GM21381 (cell line): ENCODE results near the gene MYOM3.

Experiments
- ATAC-seq: cut with Tn5 transposase; IDR thresholded peaks from one replicate; pipeline ENCODE4 v1.9.1; 2021; ENCODE audit warnings: mild to moderate bottlenecking, moderate library complexity; ENCODE audit not compliant: unreplicated experiment

Gene MYOM3

DNA sequence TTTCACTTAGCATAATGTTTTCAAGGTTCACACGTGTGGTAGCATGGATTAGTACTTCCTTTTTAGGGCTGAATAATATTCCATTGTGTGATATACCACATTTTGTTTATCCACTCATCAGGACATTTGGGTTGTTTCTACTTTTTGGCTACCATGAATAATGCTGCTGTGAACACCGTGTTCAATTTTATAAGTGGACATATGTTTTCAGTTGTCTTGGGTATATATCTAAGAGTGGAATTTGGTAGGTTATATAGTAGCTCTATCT, 27.2 kb upstream of the MYOM3 start:
- ATAC-seq: no peak

DNA sequence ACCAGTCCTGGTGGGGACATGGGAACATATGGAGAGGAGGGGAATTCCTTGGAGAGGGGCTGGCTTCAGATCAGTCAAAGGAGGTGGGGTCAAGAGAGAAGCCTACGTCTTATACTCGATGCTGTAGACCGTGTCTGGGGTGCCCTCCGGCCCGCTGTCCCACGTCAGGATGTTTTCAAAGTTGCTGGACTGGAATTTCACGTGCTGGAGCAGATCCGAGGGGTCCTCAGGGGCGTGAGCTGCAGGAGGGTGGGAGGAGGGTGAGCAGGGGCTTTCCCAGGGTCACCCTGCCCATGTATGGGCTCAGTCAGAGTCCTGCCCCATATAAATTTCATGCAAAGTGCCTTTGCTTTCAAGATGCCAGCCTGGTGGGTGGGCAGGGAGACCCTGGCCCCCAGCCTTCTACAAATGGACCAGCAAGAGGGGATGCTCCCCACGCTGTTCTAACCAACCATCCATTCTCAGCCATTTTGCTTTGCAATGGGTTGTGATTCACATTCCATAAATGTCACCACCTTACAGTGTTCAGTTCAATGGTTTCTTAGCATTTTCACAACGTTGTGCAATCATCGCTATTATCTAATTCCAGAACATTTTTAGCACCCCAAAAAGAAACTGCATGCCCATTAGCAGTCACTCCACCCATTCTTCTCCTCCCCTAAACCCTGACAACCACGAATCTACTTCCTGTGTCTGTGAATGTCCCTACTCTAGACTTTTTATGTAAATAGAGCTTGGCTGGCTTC, 26.7 kb upstream of the MYOM3 start:
- no peak for ATAC-seq

DNA sequence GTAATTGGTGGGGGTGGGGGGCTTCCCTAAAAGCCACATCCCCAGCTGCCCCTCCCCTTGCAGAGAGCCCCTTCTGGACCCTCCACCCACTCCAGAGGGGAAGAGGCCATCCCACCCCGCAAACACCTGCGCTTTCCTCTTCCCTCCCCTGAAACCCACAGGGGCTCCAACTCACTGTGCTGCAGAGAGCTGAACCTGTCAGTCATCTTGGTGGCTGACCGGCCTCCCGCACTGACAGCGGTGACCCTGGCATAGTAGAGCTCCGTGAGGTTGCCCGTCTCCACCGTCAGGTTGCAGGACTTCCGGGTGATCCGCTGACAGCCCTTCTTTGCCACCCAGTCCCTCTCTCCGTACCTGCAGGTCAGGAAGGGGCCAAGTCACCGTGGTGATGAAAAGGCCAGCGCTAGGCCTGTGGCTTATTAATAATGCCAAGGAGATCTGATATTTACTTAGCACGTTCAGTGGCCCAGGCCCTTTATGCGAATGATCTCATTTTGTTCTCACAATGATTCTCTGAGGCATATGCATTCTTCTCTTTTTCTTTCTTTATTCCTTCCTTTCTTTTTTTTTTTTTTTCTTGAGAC, 25.1 kb upstream of the MYOM3 start:
- ATAC-seq: no peak

DNA sequence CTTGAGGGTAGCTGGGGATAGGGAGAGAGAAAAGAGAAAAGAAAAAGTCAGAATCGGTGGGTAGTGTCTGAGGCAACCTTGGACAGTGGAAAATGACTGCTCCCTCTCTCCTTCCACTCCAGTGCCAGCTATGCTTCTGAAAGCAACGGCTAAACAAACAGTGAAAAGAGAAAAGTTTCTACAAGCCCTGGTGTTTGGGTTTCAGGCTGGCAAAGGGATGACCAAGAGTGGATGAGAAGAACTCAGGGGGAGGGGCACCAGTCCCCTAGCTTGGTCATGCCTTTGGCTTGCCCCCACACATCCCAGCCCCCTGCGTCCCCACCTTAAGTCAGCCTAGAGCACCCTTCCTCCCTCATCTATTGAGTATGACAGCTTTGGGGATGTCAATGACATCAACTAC, 22.4 kb upstream of the MYOM3 start:
- no peak for ATAC-seq

DNA sequence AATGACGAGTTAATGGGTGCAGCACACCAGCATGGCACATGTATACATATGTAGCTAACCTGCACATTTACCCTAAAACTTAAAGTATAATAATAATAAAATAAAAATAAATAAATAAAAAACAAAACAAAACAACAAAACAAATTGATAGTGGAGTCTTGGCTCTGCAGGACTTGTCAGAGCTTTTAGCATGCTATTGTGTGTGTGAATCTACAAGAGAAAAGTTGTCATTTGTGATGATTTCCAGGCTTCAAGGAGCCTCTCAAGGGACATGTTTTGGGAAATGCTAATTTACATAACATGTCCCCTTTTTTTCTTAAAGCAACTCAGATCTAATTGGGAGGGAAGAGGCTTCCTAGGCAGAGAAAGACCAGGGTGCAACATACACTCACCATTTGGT, 21.9 kb upstream of the MYOM3 start:
- no peak for ATAC-seq

DNA sequence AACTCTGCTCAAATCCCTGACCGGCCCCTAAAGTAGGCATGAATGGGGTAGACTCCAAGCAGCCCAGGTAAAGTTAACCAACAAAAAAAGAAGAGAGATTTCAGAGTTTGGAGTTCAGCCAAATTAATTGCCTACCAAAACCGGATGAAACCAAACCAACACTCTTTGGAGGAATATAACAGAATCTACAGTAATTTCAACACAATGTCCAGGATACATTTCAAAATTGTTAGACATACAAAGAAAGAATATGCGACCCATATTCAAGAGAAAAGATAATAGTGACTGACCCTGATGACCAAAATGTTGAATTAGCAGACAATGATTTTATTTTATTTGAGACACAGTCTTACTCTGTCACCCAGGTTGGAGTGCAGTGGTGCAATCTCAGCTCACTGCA, 18.4 kb upstream of the MYOM3 start:
- ATAC-seq: no peak

DNA sequence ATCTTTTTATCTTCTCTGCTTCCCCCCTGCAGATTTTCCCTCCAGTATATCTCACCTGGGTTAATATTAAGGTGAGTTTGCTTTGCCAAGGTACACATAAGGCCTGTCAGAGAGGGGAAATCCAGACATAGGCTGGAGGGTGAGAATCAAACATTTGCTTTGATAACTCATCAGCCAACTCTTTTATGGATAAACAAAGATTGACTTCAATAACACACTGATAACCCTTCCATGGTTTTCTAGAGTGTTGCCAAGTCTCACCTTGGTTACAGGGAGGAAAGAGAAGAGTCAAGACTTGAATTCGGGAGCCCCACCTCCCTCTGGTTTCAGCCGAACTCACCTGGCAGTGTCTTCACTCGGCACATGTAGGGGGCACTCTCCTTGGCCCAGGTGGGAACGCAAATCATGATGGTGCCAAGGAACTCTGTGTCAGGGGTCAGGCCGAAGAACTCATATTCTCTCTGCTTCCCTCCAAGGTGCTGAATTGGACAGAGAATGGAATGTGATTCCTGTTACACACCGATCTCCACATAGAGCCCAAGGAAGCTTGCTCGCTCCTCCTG, 15.9 kb upstream of the MYOM3 start:
- no peak for ATAC-seq

DNA sequence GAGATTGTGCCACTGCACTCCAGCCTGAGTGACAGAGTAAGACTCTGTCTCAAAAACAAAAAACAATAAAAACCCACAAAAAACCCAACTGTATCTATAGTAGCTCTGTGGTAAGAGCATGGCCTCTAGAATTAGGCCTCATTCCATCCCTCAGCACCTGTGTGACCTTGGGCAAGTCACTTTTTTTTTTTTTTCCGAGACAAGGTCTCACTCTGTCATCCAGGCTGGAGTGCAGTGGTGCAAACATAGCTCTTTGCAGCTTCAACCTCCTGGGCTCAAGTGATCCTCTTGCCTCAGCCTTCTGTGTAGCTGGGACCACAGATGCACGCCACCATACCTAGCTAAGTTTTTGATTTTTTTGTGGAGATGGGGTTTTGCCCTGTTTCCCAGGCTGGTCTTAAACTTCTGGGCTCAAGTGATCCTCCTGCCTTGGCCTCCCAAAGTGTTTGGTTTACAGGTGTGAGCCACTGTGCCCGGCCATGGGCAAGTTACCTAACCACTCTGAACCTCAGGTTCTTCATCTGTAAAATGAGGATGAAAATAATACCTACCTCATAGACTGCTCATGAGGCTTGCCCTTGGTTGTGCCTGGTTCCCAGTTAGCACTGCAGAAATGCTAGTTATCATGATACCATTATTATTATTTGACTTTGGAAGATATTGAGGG, 15.3 kb upstream of the MYOM3 start:
- ATAC-seq: no peak

DNA sequence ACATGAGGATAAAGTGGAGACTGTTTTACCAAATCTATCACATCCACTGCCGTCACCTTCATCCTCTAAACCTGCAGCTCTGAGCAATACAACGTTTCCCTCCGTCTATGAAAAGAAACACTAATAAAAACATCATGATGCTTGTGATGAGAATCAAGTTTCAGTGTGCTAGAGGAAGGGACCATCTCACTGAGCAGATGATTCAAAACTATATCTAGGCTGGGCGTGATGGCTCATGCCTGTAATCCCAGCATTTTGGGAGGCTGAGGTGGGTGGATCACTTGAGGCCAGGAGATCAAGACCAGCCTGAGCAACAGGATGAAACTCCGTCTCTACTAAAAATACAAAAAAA, 14.7 kb upstream of the MYOM3 start:
- no peak for ATAC-seq

DNA sequence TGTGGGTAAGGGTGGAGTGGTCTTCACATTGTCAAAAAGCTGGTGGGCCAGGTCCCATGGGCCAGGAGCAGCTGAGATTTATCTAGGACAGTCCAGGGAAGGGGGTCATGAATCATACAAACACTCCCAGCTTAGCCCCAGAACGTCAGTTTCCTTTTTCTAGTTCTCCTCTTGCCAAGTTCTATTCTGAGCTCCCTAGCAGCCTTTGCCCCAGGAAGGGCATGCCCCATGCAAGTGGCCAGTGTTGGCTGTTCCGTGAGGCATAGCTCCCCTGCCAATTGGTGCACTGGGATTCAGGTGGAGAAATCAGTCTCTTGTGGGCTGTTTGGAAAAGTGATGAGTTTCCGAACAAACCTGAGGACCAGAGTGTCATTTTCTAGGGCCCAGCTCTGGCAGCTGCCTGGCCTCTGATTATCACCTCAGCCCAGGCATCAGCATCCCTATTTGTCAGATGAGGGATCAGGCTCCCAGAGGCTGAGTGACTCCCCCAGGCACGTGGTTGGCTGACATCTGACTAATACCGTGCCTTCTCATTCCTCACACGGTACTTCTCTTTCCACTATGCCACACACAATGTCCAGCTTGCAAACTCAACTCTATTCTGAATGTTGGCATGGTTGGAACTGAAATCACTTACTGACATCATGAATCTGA, 14.2 kb upstream of the MYOM3 start:
- no peak for ATAC-seq

DNA sequence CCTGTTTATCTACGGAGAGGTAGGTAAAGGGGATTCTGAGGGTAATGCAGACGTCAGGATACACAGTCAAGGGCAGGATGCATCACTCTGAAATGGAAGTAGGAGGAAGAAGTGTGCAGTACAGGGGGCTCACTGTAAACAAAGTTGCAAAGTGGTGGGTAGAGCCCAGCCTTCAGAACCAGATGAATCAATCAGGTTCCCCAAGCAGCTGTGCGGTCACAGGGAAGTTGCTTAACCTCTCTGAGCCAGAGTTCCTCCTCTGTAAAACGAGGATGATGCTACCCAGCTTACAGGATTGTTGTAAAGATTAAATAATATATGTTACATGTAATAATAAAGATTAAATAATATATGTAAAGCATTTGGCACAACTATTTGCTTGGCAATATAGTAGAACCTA, 13.5 kb upstream of the MYOM3 start:
- no peak for ATAC-seq

DNA sequence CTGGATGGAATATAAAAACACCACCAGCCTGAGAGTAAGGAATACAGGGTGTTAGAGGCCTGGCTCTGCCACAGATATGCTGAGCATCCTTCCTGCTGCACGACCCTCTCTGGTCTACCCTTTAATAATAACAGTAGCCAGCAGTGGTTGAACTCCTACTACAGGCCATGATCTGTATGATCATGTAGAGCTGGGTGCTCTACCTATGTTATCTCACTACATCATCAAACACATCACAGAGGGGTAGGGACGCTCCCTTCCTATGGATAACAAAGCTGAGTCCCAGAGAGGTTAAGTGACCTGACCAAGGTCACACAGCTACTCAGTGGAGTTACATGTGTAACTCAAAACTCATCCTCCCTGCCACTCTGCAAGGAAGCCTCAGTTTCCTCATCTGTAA, 13.0 kb upstream of the MYOM3 start:
- no peak for ATAC-seq

DNA sequence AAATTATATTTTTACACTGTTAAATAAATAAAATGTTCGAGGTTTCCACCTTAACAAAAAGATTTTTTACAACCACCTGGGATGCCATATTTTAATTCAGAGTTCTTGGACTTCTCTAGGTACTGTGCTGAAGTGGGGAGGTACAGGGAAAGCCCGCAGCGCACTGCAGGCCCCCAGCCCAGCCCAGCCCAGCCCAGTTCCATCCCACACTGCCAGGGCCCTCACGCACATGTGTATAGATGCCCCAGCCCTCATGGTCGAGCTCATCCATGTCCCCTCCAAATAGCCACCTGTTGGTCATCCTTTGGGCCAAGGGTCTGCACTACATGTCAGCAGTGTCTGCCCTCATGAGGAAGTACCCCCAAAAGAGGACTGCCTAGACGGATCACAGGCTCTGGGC, 11.7 kb upstream of the MYOM3 start:
- no peak for ATAC-seq

DNA sequence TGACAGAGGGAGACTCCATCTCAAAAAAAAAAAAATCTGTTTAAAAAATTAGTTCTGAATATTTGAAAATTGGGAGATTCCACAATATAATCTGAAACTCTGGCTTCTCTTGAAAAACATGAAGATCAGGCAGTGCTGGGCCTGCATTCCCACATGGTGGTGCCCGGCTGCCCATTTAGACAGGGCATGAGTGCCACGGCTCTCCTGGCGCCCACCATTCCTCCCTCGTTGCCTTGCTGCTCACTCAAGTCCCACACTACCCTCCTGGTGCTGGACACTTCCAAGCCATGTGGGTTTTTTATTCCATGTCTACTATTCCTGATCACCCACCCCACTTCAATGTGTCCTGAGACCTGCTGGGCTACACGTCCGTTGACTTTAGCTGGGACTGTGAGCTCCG, 10.8 kb upstream of the MYOM3 start:
- ATAC-seq: no peak

DNA sequence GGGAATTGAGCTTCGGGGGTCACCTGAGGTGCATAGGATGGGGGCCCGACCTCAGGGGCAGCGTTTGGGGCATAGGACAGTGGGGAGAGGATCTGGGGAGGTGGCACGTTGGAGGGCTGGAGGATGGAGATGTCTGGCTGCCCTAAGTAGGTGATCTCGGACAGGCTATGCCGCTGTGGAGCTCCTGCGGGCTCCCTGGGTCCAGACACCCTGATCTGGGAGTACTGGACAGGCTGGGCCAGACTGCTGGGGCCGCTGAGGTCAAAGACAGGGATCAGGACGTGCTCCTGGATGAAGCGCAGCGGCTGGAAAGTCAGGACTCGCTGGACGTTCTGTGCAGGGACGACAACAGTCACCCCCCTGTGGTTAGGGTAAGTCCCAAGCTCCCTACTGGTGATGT, 9.5 kb upstream of the MYOM3 start:
- ATAC-seq: no peak

DNA sequence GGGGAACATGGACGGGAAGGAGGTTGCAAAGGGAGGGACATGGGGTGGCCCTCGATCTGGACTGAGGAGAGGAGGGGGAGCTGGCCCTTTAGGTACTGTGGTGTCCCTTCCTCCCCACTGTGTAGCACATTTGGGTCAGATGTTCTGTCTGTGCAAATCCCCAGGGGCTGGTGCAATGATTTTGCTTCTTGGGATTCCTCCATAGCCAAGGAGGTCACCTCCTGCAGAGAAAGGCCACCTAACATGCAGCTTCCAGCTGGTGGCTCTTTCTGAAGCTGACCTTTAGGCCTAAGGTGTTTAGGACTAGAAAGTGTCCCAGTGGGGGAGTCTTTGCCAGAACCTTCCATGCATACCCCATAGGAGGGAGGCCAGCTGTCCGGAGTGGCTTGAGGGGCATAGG, 9.0 kb upstream of the MYOM3 start:
- no peak for ATAC-seq

DNA sequence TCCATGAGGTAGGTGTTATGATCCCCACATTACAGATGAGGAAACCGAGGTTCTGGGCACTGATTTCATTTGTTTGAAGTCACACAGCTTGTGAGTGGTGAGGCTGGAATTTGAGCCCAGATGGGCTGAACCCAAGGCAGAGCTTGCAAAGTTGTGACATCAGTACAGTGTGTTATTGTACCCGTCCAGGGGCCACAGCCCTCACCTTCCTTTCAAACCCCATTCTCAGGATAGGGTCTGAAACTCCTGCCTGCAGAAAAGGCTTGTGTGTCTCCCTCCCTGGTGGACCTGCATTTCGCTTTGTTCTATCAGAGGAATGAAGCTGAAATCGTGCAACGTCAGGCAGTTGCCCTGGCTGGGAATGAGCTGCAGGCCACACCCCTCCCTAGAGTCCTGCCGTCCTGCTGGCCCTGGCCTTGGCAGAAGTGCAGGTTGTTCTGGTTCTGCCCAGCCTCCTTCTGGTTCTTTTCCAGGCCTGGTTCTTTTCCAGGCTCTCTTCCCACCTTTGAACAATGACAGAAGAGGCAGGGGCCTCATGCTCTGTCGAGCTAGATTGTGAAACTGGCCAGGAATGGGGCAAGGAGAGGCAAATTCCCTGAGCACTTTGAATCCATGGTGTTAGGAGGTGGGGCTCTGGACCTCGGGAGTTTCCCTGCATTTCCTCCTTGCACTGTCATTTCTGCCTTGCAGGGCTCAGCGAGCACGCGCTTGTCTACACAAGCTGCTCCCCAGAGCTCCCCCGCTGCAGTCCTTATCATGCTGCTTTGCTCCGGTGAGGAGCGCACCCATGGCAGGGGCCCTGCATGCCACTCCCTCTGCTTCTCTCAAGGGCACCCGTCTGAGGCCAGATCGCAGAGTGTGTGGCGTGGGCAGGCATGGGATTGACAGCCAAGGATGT, 8.2 kb upstream of the MYOM3 start:
- no peak for ATAC-seq

DNA sequence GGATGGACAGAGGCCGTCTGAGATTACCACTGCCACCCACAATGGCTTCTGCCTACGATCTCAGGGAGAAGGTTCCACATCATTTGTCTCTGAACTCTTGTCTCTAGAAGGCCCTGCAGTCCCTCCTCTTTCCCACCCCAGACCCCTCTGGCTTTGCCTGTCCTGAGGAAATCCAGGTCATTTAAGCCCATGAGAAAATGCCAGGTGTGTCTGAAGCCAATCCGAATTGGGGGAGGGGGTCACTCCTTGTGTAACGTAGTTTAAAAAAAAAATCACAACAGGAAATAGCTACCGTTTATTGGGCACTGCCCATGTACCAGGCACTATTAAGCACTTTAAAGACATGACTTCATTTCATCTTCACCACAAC, 7.5 kb upstream of the MYOM3 start:
- no peak for ATAC-seq

DNA sequence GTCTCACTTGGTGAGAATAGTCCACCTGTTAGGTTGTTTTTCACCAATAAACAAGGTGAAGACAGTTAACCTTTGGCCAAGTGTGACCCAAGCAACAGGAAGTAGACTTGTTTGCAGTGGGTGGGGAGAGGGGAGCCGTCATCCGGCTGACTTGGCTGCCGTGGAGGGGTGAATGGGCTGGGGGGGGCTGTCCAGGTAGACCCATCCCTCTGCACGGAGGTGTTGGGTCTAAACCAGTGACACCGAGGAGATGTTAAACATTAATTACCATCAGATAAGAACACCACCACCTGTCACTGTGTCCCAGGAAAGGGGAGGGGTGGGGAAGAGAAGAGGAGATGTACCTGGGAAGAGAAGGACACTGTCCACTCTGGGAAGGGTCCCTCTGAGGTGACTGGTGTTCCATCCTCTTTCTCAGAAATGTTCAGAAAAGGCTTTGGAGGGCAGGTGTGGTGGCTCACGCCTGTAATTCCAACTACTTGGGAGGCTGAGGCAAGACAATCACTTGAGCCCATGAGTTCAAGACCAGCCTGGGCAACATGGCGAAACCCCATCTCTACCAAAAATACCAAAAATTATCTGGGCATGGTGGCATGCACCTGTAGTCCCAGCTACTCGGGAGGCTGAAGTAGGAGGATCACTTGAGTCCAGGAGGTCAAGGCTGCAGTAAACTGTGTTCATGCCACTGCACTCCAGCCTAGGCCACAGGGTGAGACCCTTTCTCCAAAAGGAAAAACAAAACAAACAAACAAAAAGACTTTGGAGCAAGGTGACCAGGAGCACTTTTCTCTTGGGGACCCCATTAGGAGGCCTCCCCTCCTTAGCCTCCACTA, 6.7 kb upstream of the MYOM3 start:
- ATAC-seq: no peak

DNA sequence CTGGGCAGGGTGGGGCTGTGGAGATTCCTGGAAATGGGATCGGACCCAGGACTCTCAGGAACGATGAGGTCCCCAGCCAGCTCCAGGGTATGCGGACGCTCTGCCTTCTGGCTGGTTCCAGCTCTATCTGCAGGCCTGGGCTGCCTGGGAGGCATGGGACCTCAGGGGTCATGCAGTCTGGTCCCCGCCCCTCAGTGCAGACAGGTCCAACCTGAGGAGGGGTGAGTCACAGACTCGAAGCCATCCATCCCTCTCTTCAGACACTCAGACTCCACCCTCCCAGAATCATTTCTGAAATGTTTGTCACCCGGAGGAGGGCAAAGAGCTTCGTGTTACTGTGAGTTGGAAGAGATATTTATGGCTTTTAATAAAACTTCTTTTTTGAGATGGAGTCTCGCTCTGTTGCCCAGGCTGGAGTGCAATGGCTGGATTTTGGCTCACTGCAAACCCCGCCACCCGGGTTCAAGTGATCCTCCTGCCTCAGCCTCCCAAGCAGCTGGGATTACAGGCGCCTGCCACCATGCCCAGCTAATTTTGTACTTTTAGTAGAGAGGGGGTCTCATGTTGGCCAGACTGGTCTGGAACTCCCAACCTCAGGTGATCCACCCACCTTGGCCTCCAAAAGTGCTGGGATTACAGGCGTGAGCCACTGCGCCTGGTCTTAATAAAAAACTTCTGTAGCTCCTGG, 5.9 kb upstream of the MYOM3 start:
- ATAC-seq: no peak
